GM12878 (cell line): ENCODE data around the gene NADSYN1.

Source experiments
- ATF2 ChIP-seq: IDR thresholded peaks from 2 replicates; pipeline ENCODE4 v1.6.1; 2012; ENCODE audit warnings: low read length, inconsistent platforms
- CBX5 ChIP-seq: sonication (generic); IDR thresholded peaks from 2 replicates; pipeline ENCODE4 v1.6.1; 2016; ENCODE audit warnings: low read depth, moderate library complexity, mild to moderate bottlenecking, inconsistent platforms
- CTCF ChIP-seq, 3 experiments: IDR thresholded peaks in 2 of 3; conservative IDR thresholded peaks in 1 of 3; 2 replicates each; pipeline ENCODE4 v1.5.1; 2011; ENCODE audit warnings: low read depth in 3 of 3, low read length in 3 of 3, mild to moderate bottlenecking in 3 of 3, control low read depth in 2 of 3, moderate library complexity in 2 of 3, inconsistent platforms in 1 of 3, mixed read lengths in 1 of 3; ENCODE audit not compliant: control insufficient read depth in 2 of 3, insufficient read depth in 1 of 3; ENCODE audit errors: extremely low read depth in 1 of 3
- EZH2 ChIP-seq: IDR thresholded peaks from 2 replicates; pipeline ENCODE4 v1.6.1; 2012; ENCODE audit warnings: low read depth, mild to moderate bottlenecking, control low read depth, inconsistent platforms, low read length, borderline replicate concordance; ENCODE audit not compliant: control insufficient read depth
- JUNB ChIP-seq: IDR thresholded peaks from 2 replicates; pipeline ENCODE4 v1.6.1; 2016; ENCODE audit warnings: antibody characterized with exemption, mild to moderate bottlenecking
- POLR2A ChIP-seq: IDR thresholded peaks from 2 replicates; pipeline ENCODE4 v1.6.1; 2011; ENCODE audit warnings: low read depth, mild to moderate bottlenecking, low read length
- RAD21 ChIP-seq: IDR thresholded peaks from 2 replicates; pipeline ENCODE4 v1.6.1; 2011; ENCODE audit warnings: mild to moderate bottlenecking, low read depth, low read length, moderate library complexity; ENCODE audit not compliant: insufficient read depth
- SIX5 ChIP-seq: IDR thresholded peaks from 2 replicates; pipeline ENCODE4 v1.6.1; 2011; ENCODE audit warnings: mild to moderate bottlenecking, low read depth, low read length, moderate library complexity; ENCODE audit not compliant: severe bottlenecking
- SMC3 ChIP-seq: IDR thresholded peaks from 2 replicates; pipeline ENCODE4 v1.6.1; 2011; ENCODE audit warnings: low read length, improper control_type of control experiment, borderline replicate concordance
- TF ChIP-seq, protein P1 (sequence below): IDR thresholded peaks from 2 replicates; pipeline ENCODE4 v1.6.1; 2012; ENCODE audit warnings: mild to moderate bottlenecking, low read depth, low read length

GRCh38 chr11:71462726-71463125 lies 9.7 kb downstream of the NADSYN1 start:
- TF ChIP-seq ATF2 = no peak
- TF ChIP-seq, protein P1, sequence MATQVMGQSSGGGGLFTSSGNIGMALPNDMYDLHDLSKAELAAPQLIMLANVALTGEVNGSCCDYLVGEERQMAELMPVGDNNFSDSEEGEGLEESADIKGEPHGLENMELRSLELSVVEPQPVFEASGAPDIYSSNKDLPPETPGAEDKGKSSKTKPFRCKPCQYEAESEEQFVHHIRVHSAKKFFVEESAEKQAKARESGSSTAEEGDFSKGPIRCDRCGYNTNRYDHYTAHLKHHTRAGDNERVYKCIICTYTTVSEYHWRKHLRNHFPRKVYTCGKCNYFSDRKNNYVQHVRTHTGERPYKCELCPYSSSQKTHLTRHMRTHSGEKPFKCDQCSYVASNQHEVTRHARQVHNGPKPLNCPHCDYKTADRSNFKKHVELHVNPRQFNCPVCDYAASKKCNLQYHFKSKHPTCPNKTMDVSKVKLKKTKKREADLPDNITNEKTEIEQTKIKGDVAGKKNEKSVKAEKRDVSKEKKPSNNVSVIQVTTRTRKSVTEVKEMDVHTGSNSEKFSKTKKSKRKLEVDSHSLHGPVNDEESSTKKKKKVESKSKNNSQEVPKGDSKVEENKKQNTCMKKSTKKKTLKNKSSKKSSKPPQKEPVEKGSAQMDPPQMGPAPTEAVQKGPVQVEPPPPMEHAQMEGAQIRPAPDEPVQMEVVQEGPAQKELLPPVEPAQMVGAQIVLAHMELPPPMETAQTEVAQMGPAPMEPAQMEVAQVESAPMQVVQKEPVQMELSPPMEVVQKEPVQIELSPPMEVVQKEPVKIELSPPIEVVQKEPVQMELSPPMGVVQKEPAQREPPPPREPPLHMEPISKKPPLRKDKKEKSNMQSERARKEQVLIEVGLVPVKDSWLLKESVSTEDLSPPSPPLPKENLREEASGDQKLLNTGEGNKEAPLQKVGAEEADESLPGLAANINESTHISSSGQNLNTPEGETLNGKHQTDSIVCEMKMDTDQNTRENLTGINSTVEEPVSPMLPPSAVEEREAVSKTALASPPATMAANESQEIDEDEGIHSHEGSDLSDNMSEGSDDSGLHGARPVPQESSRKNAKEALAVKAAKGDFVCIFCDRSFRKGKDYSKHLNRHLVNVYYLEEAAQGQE = no peak
- TF ChIP-seq CTCF (IDR thresholded peaks at IDR 0.05 in 2 of 3, conservative IDR thresholded peaks at IDR 0.05 in 1 of 3; ENCODE audit: control insufficient read depth in 2 of 3, extremely low read depth in 1 of 3, insufficient read depth in 1 of 3, low read depth in 3 of 3, low read length in 3 of 3) = no peak
- no peak for TF ChIP-seq RAD21
- no peak for TF ChIP-seq CBX5
- TF ChIP-seq POLR2A = no peak
- TF ChIP-seq EZH2 = no peak
- TF ChIP-seq SIX5 = no peak
- no peak for TF ChIP-seq SMC3
- no peak for TF ChIP-seq JUNB
